GM20431 (cell line): ENCODE measurements around the gene JPH3.

Source experiments
- in situ Hi-C: fragments of 300-500 bp; cut with MseI, MboI; formaldehyde crosslinking; loops from one replicate; pipeline ENCODE4 v1.15.0; 2020; ENCODE audit warnings: low sequenced_read_pairs; ENCODE audit not compliant: unreplicated experiment

The JPH3 gene

DNA sequence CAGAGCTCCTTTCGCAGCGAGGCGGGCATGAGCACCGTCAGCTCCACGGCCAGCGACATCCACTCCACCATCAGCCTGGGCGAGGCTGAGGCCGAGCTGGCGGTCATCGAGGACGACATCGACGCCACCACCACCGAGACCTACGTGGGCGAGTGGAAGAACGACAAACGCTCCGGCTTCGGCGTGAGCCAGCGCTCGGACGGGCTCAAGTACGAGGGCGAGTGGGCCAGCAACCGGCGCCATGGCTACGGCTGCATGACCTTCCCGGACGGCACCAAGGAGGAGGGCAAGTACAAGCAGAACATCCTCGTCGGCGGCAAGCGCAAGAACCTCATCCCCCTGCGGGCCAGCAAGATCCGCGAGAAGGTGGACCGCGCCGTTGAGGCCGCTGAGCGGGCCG, 42.3 kb downstream of the JPH3 start:
- in situ Hi-C loops, result loop anchor here (25.0 kb wide), 1 partner anchor 232 kb away; no protein-coding TSS in a partner anchor

- in situ Hi-C loops, result loop anchor here (25.0 kb wide), 1 partner anchor 234 kb away; no protein-coding TSS in a partner anchor
Measured at GRCh38 chr16:87645802-87646201, 43.5 kb downstream of the JPH3 start.

DNA sequence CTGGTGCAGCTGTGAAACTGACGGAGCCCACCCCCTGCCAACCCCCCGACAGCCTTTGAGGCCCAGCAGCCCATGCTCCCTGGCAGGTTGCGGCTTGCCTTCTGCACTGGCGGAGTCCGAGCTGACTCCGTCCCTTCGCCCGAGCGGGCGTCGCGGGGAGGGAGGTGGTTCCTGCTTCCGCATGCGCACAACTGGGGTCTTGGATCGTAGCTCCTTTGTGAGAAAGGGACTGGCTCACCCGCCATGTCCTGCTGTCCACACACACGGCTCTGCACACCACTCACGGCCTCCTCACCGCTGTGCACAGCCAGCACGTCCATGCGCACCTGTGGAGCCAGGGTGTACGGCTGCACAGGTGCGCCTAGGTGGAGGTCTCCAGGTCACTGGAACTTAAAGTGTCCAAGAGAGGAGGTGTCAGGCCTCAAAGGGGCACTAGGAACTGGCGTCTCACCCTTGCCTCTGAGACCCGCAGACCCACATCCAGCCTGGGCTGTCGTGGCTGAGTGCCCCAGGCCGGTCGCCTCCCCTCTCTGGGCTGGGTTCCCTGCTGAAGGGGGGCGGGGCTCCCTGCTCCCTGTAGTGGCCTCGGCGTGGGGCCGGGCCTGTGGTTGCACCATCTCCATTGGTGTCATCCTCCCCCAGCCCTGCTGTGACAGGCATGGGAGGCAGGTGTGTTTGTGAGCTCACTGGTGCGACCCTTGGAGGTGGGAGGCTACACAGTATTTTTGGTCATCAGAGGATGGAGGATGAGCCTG, 45.3 kb downstream of the JPH3 start:
- in situ Hi-C loops, result loop anchor here (25.0 kb wide), 1 partner anchor 235 kb away; no protein-coding TSS in a partner anchor

GRCh38 chr16:87648236-87648635, 45.9 kb downstream of the JPH3 start:
- in situ Hi-C loops, result loop anchor here (25.0 kb wide), 1 partner anchor 236 kb away; no protein-coding TSS in a partner anchor

DNA sequence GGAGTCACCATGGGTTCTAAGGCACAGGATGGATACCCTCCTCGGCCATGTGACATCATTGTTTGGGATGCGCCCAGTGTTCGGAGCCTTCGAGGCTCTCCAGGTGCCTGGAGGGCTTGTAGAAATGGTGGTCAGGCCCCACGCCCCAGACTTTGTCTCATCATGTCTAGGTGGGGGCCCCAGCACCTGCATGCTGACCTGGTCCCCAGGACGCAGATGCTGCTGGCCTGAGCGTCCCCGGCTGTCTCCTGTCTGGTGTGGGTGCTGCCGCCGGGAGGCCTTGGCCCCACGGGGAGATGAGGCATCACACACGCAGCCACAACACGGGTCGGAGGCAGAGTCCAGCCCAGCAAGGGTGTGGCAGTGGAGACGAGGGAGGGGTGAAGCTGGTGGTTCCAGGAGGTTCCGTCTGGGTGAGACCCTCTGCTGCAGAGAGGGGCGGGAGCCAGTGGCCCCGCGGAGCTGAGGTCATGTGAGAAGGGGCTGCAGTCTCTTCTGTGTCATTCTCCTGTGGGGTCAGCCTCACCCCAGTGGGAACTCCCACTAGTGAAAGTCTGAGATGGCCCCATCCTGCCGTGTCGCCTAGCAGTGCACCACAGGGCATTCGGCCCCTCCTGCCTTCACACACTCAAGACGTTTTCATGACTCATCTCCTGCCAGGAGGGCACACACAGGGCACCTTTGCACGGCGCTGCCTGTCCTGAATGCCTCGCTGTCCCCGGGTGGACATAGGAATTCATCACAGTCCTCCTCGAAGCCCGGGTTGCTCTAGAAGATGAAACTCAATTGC, 46.6 kb downstream of the JPH3 start:
- in situ Hi-C loops, result loop anchor here (25.0 kb wide), 1 partner anchor 237 kb away; no protein-coding TSS in a partner anchor

- in situ Hi-C loops, result no loop called here
Measured at GRCh38 chr16:87652386-87652785, 50.1 kb downstream of the JPH3 start.

GRCh38 chr16:87652799-87653198, 50.5 kb downstream of the JPH3 start:
- in situ Hi-C loops, result no loop called here

DNA sequence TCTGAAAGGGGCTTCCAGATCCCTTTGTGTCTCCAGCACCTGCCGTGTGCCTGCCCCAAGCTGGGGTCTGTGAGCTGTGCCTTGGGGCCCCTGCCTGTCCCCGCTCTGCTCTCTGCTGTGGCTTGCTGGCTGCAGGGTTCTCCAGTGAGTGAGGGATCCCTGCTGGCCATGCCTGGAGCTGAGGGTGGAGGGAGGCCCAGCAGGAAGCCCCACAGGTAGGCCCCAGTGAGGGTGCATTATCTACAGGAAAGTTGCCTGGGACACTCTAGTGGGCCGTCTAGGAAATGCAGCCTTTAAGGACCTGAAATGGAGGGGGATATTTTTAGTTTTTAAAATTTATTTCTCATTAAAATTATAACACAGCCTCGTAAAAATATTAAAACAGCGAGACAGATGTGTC, 50.9 kb downstream of the JPH3 start:
- in situ Hi-C loops, result no loop called here

DNA sequence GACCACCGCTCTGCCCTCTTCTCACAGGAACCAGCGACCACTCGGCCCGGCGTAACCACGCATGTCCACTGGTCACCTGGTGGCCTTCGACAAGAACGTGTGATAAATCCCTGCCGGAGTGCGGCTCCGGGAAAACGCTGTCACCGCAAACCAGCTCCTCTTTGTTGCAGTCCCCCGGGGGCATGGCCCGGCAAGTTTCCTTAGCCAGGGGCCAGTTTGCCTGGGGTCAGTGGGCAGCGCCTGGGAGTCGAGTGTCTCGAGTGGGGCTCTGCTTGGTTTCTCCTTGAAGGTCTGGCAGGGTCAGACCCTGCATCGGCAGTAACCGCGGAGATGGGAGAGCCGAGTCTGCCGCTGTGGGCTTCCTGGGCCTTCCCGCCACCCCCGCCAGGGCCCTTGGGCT, 52.5 kb downstream of the JPH3 start:
- in situ Hi-C loops, result no loop called here

DNA sequence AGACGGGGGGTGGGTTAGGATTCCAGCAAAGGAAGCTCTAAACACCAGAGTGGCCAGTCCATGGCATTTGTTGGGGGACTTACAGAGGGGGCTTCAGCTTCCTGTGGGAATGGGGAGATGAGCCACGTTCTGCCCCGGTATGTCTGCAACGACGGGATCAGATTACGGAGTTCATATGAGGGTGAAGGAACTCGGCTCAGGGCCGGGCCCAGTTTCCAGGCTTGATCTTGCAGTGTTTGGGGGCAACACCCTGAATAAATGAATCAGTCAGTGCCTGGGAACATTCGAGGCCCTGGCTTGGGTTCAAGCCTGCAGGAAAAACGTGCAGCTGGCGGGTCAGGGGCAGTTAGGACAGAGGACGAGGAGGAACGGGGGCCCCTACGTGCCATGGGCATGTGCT, 54.0 kb downstream of the JPH3 start:
- in situ Hi-C loops, result no loop called here

DNA sequence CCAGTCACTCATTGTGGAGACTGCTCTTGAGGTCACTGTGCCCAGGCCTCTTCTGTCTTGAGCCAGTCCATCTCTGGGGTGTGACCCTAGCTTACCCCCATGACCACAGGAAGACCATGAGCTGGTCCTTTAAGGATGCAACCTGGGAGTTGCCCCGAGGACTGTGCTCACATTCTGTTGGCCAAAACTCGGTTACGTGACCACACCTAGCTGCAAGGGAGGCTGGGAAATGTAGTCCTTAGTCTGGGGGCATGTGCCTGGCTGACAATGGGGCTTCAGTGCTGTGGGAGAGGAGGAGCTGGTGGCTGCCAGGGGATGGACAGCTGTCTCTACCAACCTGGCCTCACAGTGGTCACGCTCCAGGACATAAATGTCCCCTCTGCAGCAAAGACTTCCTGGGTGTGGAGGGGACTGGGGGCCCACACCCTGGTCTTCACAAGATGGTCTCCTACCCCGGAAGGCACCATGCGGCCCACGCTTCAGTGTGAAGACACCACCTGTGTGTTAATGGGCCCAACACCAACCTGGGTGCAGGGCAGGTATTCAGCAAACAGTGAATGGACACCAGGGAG, 55.4 kb downstream of the JPH3 start:
- in situ Hi-C loops, result no loop called here

DNA sequence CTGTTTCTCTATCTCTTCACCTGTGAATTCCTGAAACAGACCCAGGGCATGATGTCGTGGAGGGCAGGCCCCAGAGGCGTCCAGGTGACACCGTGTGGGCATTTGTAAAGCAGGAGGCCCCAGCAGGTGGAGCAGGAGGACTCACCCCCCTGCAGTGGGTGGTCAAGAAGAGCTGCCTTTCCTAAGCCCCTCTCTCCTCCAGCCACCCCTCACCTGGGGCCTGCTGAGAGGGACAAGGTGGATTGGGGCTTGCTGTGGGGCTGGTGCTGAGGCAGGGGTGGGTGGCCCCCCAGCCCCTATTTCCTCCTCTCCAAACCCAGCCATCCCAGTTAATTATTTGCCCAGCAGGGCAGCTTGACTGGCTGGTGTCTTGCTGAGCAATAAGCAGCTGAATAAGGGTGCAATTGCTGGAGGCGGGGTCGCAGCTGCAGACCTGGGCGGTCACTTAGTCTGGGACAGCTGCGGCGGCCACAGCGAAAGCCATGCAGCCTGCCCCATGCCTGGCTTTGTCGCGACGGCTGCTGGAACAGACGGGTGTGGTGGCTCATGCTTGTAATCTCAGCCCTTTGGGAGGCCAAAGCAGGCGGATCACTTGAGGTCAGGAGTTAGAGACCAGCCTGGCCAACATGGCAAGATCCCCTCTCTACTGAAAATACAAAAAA, 56.4 kb downstream of the JPH3 start:
- in situ Hi-C loops, result no loop called here

DNA sequence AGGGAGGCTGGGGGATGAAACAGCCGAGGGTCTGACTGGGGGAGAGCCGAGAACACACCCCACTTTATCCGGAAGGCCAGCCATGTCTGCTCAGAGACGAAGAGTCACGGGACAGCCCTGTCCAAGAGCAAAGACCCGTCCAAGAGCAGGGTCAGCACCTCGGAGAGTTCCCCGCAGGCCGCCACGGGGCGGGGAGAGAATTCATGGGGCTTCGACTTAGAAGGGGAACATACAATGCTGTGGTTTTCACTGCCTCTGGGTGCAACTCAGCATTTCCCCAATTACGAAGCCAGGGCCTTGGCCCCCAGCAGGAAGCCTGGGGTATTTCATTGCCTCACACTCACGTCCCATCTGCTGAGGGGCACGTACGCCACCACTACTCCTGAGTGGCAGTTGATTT, 59.3 kb downstream of the JPH3 start:
- in situ Hi-C loops, result no loop called here

- in situ Hi-C loops, result no loop called here
Measured at GRCh38 chr16:87662254-87663204, 60.2 kb downstream of the JPH3 start.

- in situ Hi-C loops, result no loop called here
Measured at GRCh38 chr16:87664792-87665191, 62.5 kb downstream of the JPH3 start.

DNA sequence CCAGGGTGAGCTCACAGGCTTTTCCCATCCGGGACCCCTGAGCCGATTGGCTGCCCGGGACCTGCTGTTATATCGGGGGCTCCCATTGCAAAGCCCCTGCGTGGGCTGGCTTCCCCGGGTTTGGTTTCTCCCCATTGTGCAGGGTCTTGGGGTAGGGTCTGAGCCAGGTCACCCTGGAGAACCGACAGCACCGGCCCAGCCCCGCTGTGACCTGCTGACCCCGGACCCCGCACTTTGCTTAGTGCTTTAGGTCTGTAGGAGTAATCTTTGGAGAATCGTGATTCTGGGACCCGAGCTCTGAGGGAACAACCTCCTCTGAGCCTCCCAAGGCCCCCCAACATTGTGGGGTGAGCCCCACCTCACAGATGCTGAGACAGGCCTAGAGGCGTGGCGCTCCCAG, 62.9 kb downstream of the JPH3 start:
- in situ Hi-C loops, result no loop called here

DNA sequence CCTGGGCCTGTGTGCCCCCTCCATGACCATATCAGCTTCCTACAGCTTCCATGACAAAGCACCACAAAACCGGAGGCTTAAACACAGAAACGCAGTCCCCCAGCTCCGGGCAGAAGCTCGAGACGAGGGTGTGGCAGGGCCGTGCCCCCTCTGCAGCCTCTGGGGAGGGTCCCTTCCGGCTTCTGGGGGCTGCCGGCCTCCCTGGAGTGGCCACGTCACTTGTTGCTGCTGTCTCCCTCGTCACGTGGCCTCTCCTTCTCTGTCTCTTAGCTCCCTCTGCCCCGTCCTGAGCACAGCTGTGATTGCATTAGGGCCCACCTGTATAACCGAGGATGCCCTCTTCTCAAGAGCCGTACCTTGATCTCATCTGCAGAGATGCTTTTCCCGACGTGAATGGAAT, 64.6 kb downstream of the JPH3 start:
- in situ Hi-C loops, result no loop called here

DNA sequence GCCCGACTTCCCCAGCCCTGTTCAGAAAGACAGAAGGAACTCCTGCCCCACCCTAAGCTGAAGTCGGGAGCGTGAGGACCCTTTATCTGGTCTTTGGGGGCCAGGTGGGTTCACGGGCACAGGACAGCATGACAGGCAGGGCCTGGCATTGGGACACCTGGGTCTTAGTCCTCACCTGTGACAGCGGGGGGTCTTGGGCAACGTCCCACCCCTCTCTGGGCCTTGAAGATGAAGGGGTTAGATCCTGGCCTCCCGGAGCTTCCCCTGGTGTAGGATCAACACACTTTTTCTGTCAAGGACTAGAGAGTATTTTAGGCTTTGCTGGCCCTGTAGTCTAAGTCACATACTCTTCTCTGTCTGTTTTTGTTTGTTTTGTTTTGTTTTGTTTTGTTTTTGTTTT, 65.1 kb downstream of the JPH3 start:
- in situ Hi-C loops, result no loop called here

DNA sequence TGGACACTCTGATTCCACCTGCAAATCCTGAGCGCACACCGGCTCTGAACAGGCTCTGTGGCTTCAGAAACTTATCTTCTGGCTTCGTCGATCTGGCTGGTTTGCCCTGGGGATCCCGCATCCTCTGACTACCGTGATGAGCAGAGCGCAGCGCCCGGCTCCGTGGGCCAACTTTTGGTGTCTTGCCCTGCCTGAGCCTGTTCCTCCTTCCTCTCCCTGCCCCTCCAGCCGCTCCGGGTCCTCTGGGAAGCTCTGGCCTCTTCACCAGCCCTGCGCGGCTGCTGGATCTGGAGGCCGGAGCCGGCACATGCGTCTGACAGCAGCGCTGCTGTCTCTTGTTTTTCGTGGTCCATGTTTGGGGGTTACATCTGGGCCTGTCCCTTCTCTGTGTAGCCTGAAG, 65.6 kb downstream of the JPH3 start:
- in situ Hi-C loops, result no loop called here
